HFF-Myc (cell line): ENCODE data around the gene KAZN.

Source experiments
- DNase-seq: peaks from one replicate; pipeline ENCODE4 v3.0.0-alpha.2; 2011; ENCODE audit warnings: low read depth; ENCODE audit errors: extremely low read depth
- H3K4me3 ChIP-seq: replicated peaks from 2 replicates; pipeline ENCODE4 v1.5.1; 2011; ENCODE audit warnings: low read depth, mild to moderate bottlenecking, control low read depth, low read length
- TF ChIP-seq, protein P1 (sequence below): IDR thresholded peaks from 2 replicates; pipeline ENCODE4 v1.5.1; 2012; ENCODE audit warnings: mild to moderate bottlenecking, low read depth, low read length, control low read depth; ENCODE audit errors: missing control alignments

The KAZN gene

GRCh38 chr1:14842891-14843290 lies 244.4 kb downstream of the KAZN start:
- TF ChIP-seq, protein P1, sequence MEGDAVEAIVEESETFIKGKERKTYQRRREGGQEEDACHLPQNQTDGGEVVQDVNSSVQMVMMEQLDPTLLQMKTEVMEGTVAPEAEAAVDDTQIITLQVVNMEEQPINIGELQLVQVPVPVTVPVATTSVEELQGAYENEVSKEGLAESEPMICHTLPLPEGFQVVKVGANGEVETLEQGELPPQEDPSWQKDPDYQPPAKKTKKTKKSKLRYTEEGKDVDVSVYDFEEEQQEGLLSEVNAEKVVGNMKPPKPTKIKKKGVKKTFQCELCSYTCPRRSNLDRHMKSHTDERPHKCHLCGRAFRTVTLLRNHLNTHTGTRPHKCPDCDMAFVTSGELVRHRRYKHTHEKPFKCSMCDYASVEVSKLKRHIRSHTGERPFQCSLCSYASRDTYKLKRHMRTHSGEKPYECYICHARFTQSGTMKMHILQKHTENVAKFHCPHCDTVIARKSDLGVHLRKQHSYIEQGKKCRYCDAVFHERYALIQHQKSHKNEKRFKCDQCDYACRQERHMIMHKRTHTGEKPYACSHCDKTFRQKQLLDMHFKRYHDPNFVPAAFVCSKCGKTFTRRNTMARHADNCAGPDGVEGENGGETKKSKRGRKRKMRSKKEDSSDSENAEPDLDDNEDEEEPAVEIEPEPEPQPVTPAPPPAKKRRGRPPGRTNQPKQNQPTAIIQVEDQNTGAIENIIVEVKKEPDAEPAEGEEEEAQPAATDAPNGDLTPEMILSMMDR, result no peak
- no peak for DNase-seq
- no peak overlapping the region for H3K4me3 ChIP-seq

- H3K4me3 ChIP-seq, result no peak overlapping the region
- TF ChIP-seq, protein P1, result no peak
- DNase-seq, result no peak
Observed at GRCh38 chr1:14843525-14843924, 245.0 kb downstream of the KAZN start.

DNA sequence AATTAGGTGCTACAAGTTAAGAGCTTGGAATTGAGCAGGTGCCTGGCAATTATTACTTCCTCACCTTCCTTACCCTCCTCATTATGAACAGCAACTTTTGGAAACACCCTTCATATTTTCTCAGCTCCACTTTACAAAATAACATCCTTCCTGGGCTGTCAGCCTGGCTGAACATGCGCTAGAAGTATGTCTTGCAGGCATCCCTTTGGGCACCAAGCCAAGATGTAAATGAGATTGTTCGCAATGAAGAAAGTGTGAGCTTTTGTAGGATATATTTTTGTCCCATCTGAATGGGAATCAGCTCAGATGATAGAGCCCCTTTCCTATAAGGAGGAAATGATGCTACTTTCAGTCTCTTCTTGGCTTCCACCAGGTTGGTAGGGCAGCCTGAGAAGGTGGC lies 245.9 kb downstream of the KAZN start:
- DNase-seq, result no peak
- TF ChIP-seq, protein P1, result no peak
- no peak overlapping the region for H3K4me3 ChIP-seq

DNA sequence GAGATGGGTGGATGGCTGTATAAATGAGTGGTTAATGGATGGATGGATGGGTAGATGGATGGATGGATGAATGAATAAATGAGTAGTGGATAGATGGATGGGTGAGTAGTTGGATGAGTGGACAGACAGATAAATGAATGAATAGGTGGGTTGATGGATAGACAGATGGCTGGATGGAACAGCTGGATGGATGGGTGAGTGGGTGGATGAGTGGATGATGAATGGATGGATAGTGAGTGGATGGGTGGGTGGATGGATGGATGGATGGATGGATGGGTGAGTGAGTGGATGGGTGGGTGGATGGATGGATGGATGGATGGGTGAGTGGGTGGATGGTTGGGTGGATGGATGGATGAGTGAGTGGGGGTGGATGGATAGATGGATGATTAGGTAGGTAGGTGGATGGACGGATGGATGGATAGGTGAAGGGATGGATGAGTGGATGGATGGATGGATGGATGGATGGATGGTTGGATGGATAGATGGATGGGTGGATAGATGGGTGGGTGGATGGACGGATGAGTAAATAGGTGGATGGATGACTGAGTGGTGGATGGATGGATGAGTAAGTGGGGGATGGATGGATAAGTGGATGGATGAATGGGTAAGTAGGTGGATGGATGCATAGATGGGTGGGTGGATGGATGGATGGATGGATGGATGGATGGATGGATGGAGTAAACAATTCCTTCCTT lies 246.6 kb downstream of the KAZN start:
- no peak for DNase-seq
- no peak overlapping the region for H3K4me3 ChIP-seq
- TF ChIP-seq, protein P1, result no peak

GRCh38 chr1:14845851-14846250 lies 247.4 kb downstream of the KAZN start:
- no peak overlapping the region for H3K4me3 ChIP-seq
- TF ChIP-seq, protein P1, result no peak
- DNase-seq, result no peak

DNA sequence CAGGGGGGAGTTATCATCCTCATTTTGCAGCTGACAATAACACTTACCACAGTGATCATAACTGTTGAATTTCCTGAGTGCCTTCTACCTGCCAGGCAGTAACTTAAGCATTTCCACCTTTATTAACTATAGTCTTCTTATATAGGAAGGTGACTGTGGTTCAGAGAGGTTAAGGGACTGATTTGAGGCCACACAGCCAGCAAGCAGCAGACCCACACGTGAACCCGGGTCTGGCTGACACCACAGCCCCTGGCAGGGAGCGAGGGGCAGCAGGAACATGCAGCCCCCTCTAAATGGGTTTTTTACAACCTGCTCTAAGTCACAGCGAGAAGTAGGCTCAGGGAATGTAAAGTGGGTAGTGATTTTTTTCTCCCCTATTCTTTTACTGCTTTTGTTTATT lies 248.2 kb downstream of the KAZN start:
- TF ChIP-seq, protein P1, result no peak
- DNase-seq, result no peak
- H3K4me3 ChIP-seq, result no peak overlapping the region

DNA sequence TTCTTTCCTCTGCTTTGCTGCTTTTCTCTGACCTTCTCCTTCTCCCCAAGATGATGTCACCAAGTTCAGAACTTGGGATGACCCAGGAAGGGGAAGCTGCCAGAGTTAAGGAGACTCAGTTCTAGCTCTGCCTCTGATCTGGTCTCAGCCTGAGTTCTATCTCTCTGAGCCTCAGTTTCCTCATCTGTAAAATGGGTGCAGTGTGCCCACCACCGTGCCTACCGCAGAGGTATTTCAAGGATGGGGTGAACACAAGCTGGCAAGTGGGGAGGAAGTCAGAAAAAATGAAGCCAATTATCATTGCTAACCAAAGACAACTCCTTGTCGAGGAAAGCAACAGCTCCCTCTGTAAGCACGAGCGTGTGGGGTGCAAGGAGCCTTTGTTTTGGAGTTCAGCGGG lies 249.7 kb downstream of the KAZN start:
- H3K4me3 ChIP-seq, result no peak overlapping the region
- TF ChIP-seq, protein P1, result no peak
- DNase-seq, result no peak
